ENCODE data around the gene MRPL2. TPM values are rescaled to one million over a fixed set of nuclear protein-coding genes. Genes with fewer than 3 reads are reported as not detected.

MRPL2 gene
- total and polyA plus RNA-seq, 2 of the 8 experiments (the other 6 are each of a cell fraction or from before 2014, with no cell fraction given), result 58.7 to 99.9 TPM

- no peak for TF ChIP-seq RFX5 (IDR thresholded peaks at IDR 0.05; ENCODE audit: borderline replicate concordance, low read depth, low read length)
- TF ChIP-seq, protein P1, sequence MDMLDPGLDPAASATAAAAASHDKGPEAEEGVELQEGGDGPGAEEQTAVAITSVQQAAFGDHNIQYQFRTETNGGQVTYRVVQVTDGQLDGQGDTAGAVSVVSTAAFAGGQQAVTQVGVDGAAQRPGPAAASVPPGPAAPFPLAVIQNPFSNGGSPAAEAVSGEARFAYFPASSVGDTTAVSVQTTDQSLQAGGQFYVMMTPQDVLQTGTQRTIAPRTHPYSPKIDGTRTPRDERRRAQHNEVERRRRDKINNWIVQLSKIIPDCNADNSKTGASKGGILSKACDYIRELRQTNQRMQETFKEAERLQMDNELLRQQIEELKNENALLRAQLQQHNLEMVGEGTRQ (IDR thresholded peaks at IDR 0.05; ENCODE audit: low read length), result no peak
These were observed 1.8 kb upstream of the MRPL2 start (continued) for GRCh38 chr6:43060755-43061633.
